NCI-H128 (cell line): ENCODE measurements around the gene TMEM131L.
"Not testable (repeated sequence)": the region's sequence is repeated elsewhere in the genome, so short reads cannot be mapped to it uniquely, and the experiment has no call there.

ENCODE experiments used
- DNase-seq: peaks from one replicate; lab custom pipeline; 2025; ENCODE audit not compliant: unreplicated experiment; lab: John Stamatoyannopoulos, UW

Gene TMEM131L, protein sequence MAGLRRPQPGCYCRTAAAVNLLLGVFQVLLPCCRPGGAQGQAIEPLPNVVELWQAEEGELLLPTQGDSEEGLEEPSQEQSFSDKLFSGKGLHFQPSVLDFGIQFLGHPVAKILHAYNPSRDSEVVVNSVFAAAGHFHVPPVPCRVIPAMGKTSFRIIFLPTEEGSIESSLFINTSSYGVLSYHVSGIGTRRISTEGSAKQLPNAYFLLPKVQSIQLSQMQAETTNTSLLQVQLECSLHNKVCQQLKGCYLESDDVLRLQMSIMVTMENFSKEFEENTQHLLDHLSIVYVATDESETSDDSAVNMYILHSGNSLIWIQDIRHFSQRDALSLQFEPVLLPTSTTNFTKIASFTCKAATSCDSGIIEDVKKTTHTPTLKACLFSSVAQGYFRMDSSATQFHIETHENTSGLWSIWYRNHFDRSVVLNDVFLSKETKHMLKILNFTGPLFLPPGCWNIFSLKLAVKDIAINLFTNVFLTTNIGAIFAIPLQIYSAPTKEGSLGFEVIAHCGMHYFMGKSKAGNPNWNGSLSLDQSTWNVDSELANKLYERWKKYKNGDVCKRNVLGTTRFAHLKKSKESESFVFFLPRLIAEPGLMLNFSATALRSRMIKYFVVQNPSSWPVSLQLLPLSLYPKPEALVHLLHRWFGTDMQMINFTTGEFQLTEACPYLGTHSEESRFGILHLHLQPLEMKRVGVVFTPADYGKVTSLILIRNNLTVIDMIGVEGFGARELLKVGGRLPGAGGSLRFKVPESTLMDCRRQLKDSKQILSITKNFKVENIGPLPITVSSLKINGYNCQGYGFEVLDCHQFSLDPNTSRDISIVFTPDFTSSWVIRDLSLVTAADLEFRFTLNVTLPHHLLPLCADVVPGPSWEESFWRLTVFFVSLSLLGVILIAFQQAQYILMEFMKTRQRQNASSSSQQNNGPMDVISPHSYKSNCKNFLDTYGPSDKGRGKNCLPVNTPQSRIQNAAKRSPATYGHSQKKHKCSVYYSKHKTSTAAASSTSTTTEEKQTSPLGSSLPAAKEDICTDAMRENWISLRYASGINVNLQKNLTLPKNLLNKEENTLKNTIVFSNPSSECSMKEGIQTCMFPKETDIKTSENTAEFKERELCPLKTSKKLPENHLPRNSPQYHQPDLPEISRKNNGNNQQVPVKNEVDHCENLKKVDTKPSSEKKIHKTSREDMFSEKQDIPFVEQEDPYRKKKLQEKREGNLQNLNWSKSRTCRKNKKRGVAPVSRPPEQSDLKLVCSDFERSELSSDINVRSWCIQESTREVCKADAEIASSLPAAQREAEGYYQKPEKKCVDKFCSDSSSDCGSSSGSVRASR (N-terminal part only)

GRCh38 chr4:153466081-153466948 is at the start of gene TMEM131L:
Gene TMEM131L (plus strand): TSS chr4:153466360. CDS start chr4:153466398, 38 bp downstream.
- peak; percentile 5 for DNase-seq

- not testable (repeated sequence) for DNase-seq
These were observed 49.7 kb upstream of the TMEM131L start for GRCh38 chr4:153416456-153416855.

- DNase-seq, result no peak
These were observed 48.0 kb upstream of the TMEM131L start for GRCh38 chr4:153418121-153418520.

DNA sequence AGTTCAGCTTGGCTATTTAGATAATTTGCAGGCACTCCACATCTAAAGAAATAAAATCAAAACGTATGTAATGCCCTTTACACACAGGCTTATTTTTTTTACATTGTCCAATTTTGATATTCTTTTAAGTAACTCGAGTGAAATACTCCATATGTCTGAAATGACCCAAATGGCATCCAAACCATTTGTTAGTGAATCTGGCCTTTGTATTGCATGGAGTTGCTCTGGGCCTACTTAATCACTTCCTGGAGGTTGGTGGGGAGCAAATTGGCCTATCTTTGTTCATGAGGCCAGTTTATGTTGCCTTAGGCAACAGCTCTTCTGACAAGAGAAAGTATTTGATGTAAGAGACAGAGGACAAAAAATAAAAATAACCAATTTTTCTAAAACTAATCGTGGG is 47.6 kb upstream of the TMEM131L start:
- no peak for DNase-seq

- DNase-seq, result no peak
These were observed 47.1 kb upstream of the TMEM131L start for GRCh38 chr4:153419029-153419428.

DNA sequence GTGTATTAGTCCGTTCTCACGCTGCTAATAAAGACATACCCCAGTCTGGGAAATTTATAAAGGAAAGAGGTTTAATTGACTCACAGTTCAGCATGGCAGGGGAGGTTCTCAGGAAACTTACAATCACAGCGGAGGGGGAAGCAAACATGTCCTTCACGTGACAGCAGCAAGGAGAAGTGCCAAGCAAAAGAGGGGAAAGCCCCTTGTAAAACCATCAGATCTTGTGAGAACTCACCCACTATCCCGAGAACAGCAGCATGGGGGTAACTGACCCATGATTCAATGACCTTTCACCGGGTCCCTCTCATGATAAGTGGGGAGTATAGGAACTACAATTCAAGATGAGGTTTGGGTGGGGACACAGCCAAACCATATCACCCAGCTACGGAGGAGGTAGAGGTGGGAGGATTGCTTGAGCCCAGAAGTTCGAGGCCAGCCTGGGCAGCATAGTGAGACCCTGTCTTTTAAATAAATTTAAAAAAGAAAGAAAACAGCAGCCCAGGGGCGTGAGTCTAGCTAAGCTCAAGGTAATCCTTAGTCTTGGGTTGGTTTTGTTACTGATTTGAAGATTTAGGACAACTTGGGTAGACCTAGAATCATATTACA is 46.4 kb upstream of the TMEM131L start:
- no peak for DNase-seq

GRCh38 chr4:153420361-153420760 is 45.8 kb upstream of the TMEM131L start:
- no peak for DNase-seq

DNA sequence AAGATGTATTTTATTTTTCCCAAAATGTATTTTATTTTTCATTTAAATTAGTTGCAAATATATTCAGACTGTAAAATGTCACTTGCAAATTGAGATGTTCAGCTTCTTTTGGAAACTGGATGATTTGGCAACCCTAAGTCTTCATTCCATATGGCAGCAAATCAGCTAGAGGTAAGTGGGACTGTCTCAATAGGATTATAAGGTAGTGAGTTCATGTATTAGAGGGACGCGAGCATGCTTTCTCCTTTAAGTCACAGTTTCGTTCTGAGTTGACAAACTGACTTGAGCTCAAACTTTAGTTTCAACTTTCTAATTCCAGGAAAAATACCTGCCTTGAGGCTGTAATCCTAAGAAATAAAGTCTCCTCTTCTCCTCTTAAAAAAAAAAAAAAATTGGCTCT is 44.2 kb upstream of the TMEM131L start:
- no peak for DNase-seq

GRCh38 chr4:153426207-153426885 is 39.8 kb upstream of the TMEM131L start:
- DNase-seq, result no peak

DNA sequence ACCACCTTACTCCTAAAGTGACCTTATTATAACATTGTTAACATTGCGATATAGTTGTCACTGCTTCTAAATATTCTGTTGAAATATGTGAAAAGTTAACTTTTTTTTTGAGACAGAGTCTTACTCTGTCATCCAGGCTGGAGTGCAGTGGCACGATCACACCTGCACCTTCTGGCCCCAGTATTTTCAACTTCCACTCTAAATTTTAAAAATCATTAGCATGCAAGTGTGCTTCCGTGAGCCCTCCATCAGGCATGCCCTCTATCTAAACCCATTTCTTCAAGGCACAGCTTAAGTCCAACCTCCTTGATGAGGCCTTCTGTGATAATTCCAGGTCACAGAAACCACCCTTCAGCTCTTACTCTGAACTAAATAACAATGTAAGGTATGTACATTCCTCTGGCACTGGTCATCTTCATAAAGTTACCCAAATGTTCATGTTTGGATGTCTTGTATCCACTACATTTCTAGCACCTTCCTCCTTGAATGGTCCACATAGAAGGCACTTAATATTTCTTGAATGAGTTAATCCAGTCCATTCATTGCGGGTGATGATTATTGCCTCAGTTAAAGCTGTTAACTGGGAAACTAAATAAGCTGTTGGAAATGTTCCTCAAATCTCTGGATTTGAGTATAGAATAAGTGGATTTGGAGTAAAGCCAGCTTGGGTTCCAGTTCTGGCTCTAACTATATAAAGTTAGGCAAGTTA is 38.6 kb upstream of the TMEM131L start:
- DNase-seq, result no peak

- no peak for DNase-seq
These were observed 37.2 kb upstream of the TMEM131L start for GRCh38 chr4:153428941-153429475.

- DNase-seq, result no peak
These were observed 33.0 kb upstream of the TMEM131L start for GRCh38 chr4:153432965-153433753.

- DNase-seq, result no peak
These were observed 32.4 kb upstream of the TMEM131L start for GRCh38 chr4:153433754-153434105.

DNA sequence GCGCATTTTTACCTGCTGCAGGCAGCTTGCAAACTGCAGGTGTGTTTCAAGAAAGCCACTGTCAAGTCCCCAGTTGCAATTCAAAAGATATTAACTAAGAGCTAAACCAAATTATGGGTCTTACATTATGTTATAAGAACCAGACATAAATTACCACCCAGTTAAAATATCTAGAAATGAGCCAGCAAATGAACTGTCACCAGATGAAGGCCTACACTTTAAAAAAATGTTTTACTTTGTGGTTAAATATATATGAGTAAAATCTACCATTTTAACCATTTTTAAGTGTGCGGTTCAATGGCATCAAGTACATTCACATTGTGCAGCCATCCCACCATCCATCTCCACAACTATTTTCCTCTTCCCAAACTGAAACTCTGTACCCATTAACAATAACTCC is 32.0 kb upstream of the TMEM131L start:
- DNase-seq, result no peak

DNA sequence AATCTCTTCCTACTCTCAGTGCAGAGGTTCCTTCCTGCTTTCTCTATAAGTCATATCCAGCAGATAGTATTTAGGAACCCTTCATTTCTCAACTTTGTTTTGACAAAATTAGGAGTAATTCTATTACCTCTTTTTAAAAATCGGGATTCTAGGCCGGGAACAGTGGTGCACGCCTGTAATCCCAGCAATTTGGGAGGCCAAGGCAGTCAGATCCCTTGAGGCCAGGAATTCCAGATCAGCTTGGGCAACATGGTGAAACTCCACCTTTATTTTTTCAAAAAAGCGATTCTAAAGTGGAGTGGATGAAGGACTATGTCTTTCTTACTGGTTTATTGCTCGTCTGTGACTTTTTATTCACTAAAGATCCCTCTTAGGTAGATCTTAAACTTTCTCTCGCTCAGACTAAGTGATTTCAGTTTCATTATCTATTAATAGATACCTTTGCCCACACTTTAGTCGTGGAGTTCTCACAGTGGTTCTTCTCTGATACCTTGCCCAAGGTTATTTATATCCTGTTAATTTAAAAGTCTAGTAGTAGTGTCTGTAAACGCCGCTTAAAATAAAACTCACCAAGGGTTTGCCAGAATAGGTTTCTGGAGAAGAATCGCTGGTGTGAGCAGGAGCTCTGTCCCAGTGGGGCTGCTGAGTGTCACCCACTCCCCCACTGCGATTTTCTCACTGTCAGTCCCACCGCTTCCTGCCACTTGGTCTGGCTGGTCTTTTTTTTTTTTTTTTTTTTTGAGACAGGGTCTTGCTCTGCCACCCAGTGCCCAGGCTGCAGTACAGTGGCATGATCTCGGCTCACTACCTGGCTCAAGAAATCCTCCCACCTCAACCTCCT is 27.0 kb upstream of the TMEM131L start:
- DNase-seq, result no peak

GRCh38 chr4:153439831-153440230 is 26.3 kb upstream of the TMEM131L start:
- no peak for DNase-seq

DNA sequence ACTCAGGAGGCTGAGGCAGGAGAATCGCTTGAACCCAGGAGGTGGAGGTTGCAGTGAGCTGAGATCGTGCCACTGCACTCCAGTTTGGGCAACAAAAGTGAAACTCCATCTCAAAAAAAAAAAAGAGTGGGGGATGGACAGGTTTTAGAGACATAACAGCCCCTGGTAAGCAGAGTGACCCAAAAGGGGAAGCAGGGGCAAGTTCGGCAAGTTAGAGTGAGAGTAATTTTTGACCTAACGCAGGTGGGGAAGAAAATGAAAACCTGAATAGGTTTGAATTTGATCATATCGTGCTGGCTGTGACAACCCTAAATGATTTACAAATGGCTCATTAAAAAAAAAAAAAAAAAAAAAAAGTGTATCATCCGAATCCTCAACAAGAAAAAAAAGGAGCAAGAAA is 25.7 kb upstream of the TMEM131L start:
- no peak for DNase-seq
